GM06990 (cell line): ENCODE data around the gene RAP1GDS1.

Source experiments
- DNase-seq: peaks from one replicate; pipeline ENCODE4 v3.0.0-alpha.2; 2011; ENCODE audit not compliant: insufficient read length; ENCODE audit errors: extremely low read depth
- H3K27me3 ChIP-seq: replicated peaks from 2 replicates; pipeline ENCODE4 v1.6.0; 2011; ENCODE audit warnings: low read length; ENCODE audit not compliant: control insufficient read depth, insufficient read depth
- H3K36me3 ChIP-seq: 2 replicates; pipeline ENCODE4 v1.5.1; 2011; ENCODE audit warnings: low read length; ENCODE audit not compliant: control insufficient read depth, insufficient read depth
- H3K4me3 ChIP-seq: replicated peaks from 2 replicates; pipeline ENCODE4 v1.5.1; 2011; ENCODE audit warnings: low read depth, mild to moderate bottlenecking, control low read depth, low read length
- CTCF ChIP-seq: IDR thresholded peaks from 2 replicates; pipeline ENCODE4 v1.5.1; 2011; ENCODE audit warnings: low read length, control low read depth, mild to moderate bottlenecking, inconsistent platforms; ENCODE audit not compliant: insufficient read depth, poor library complexity, severe bottlenecking

RAP1GDS1 gene

GRCh38 chr4:98237204-98237603, 24.0 kb upstream of the RAP1GDS1 start:
- H3K4me3 ChIP-seq, result no peak overlapping the region
- no peak for DNase-seq
- H3K27me3 ChIP-seq, result no peaks in the 10 kb centered on the region
- no peaks in the 10 kb centered on the region for H3K36me3 ChIP-seq
- TF ChIP-seq CTCF, result no peak

GRCh38 chr4:98242063-98242462, 19.1 kb upstream of the RAP1GDS1 start:
- TF ChIP-seq CTCF, result no peak
- Histone ChIP-seq H3K4me3 (no peak overlapping the region), H3K27me3 (no peaks in the 10 kb centered on the region), H3K36me3 (no peaks in the 10 kb centered on the region)
- no peak for DNase-seq

- Histone ChIP-seq H3K4me3 (no peak overlapping the region), H3K27me3 (no peaks in the 10 kb centered on the region), H3K36me3 (no peaks in the 10 kb centered on the region)
- no peak for TF ChIP-seq CTCF
- no peak for DNase-seq
Measured at GRCh38 chr4:98242538-98242937, 18.6 kb upstream of the RAP1GDS1 start.

GRCh38 chr4:98245226-98245625, 16.0 kb upstream of the RAP1GDS1 start:
- no peak for TF ChIP-seq CTCF
- no peak for DNase-seq
- Histone ChIP-seq H3K36me3 (no peaks in the 10 kb centered on the region), H3K27me3 (no peaks in the 10 kb centered on the region), H3K4me3 (no peak overlapping the region)

- H3K27me3 ChIP-seq, result no peaks in the 10 kb centered on the region
Measured at GRCh38 chr4:98248934-98249333, 12.2 kb upstream of the RAP1GDS1 start.

More at GRCh38 chr4:98248934-98249333, 12.2 kb upstream of the RAP1GDS1 start:
- DNase-seq, result no peak
- H3K4me3 ChIP-seq, result no peak overlapping the region
- no peak for TF ChIP-seq CTCF
- H3K36me3 ChIP-seq, result no peaks in the 10 kb centered on the region
